Gastroesophageal sphincter (tissue), 3 donors: ENCODE data around the gene BTG1.

Source experiments
- CTCF ChIP-seq, 4 experiments: fragments of 200-600 bp in 2 of 4; fragments of 450-650 bp in 2 of 4; sonication (generic) in 1 of 4; IDR thresholded peaks; one replicate each; pipeline ENCODE4 v1.5.1; 2017 to 2019; ENCODE audit warnings: antibody characterized with exemption in 4 of 4, mild to moderate bottlenecking in 2 of 4, moderate library complexity in 2 of 4
- EP300 ChIP-seq: sonication (generic); formaldehyde crosslinking; IDR thresholded peaks from one replicate; pipeline ENCODE4 v1.6.1; 2017; ENCODE audit warnings: antibody characterized with exemption, mild to moderate bottlenecking
- POLR2A ChIP-seq, 2 donors: fragments of 450-650 bp; IDR thresholded peaks; one replicate each; pipeline ENCODE4 v1.6.1; 2017; ENCODE audit warnings: antibody characterized with exemption in 2 of 2, mild to moderate bottlenecking in 2 of 2, moderate library complexity in 1 of 2

DNA sequence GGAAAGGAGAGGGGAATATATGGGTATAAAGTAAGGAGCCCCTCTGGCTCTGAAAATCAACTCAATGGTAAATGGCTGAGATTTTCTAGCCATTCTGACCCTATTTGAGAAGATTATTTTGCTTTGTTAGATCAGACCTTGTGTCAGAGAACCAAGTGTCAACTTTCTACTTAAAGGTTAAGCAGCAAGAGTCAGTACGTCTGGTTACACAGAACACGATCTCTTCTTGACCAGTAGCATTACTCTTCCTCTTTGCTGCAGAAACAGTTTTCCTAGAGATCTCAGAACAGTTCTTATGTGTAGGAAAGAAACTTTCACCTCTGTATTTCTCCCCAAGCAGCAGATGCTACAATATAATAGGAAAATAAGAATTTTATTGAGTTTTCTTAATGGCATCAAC is 47.4 kb upstream of the BTG1 start:
- TF ChIP-seq CTCF (IDR thresholded peaks at IDR 0.05) = no peak
- no peak for TF ChIP-seq POLR2A (IDR thresholded peaks at IDR 0.05)
- no peak for TF ChIP-seq EP300
